Thyroid gland (tissue), 4 donors: ENCODE results near the gene HAUS3. TPM values are rescaled to one million over a fixed set of nuclear protein-coding genes. Genes with fewer than 3 reads are reported as not detected.

Experiments
- DNase-seq, 2 donors: peaks; one replicate each; pipeline ENCODE4 v3.0.0-alpha.2; 2019
- H3K27ac ChIP-seq, 3 donors: fragments of 200-600 bp; sonication (generic); 1 replicate in 2 of 3; 2 replicates in 1 of 3; pipeline ENCODE4 v1.5.1; 2016 to 2019; ENCODE audit warnings: mild to moderate bottlenecking in 1 of 3, moderate library complexity in 1 of 3
- H3K27me3 ChIP-seq: fragments of 200-600 bp; sonication (generic); one replicate; pipeline ENCODE4 v1.5.1; 2019
- H3K36me3 ChIP-seq, 2 donors: fragments of 200-600 bp; sonication (generic); one replicate each; pipeline ENCODE4 v1.5.1; 2016 to 2019
- H3K4me1 ChIP-seq, 2 donors: fragments of 200-600 bp; sonication (generic); one replicate each; pipeline ENCODE4 v1.5.1; 2017 to 2019
- H3K4me3 ChIP-seq, 3 donors: fragments of 200-600 bp; sonication (generic); replicated peaks in 1 of 3; 1 replicate in 2 of 3; 2 replicates in 1 of 3; pipeline ENCODE4 v1.5.1; 2016; ENCODE audit warnings: mild to moderate bottlenecking in 1 of 3
- H3K9me3 ChIP-seq: fragments of 200-600 bp; sonication (generic); one replicate; pipeline ENCODE4 v1.5.1; 2017
- CTCF ChIP-seq, 6 experiments: fragments of 200-600 bp in 3 of 6; fragments of 450-650 bp in 3 of 6; sonication (generic) in 3 of 6; IDR thresholded peaks; one replicate each; pipeline ENCODE4 v1.5.1; 2016 to 2019; ENCODE audit warnings: antibody characterized with exemption in 6 of 6, mild to moderate bottlenecking in 2 of 6, inconsistent platforms in 1 of 6, moderate library complexity in 1 of 6
- POLR2A ChIP-seq, 2 donors: fragments of 450-650 bp; IDR thresholded peaks; one replicate each; pipeline ENCODE4 v1.6.1; 2017; ENCODE audit warnings: antibody characterized with exemption in 2 of 2, mild to moderate bottlenecking in 2 of 2, moderate library complexity in 1 of 2
- WGBS, 2 donors: methylation state at CpG; one replicate each; pipeline ENCODE4 v1.1.5; 2017; 5-methylcytosine and 5-hydroxymethylcytosine counted together
- intact Hi-C: fragments of 100-400 bp; cut with DNase I; formaldehyde crosslinking; loops from one replicate; pipeline ENCODE4 v1.15.1; 2023
- total RNA-seq, 4 donors: library from RNA; depleted of rRNA; stranded (reverse); fragments of >200 nt; gene quantifications; one replicate each; pipeline ENCODE4 v1.2.3, GENCODE V29; 2016

HAUS3 gene
- total RNA-seq, 4 donors from 2014 or later = 13.0 to 30.0 (median 17.0) TPM

- Histone ChIP-seq H3K4me3 (no peak overlapping the region), H3K9me3 (no peaks in the 10 kb centered on the region), H3K36me3 (peaks cover 42 to 51% of the 10 kb centered on the region in 2 donors), H3K27me3 (no peaks in the 10 kb centered on the region), H3K4me1 (peaks cover 0 to 8% of the 10 kb centered on the region in 2 donors), H3K27ac (no peak overlapping the region)
- no peak for TF ChIP-seq CTCF (IDR thresholded peaks at IDR 0.05)
- TF ChIP-seq POLR2A (IDR thresholded peaks at IDR 0.05) = no peak
- DNase-seq = no peak
- WGBS, 2 donors = 71 to 77% methylated on average over 6 to 7 of the region's 10 CpGs
- intact Hi-C loops = no loop called here
Observed at GRCh38 chr4:2248821-2249261, 6.9 kb upstream of the HAUS3 start.

- H3K36me3 ChIP-seq = peaks cover 36 to 51% of the 10 kb centered on the region in 2 donors
- intact Hi-C loops = no loop called here
- no peak overlapping the region for H3K27ac ChIP-seq
- H3K4me1 ChIP-seq = peaks cover 0 to 8% of the 10 kb centered on the region in 2 donors
- H3K27me3 ChIP-seq = no peaks in the 10 kb centered on the region
- no peak overlapping the region for H3K4me3 ChIP-seq
- WGBS, 2 donors = 87 to 97% methylated on average over 15 to 20 of the region's 21 CpGs
- TF ChIP-seq POLR2A (IDR thresholded peaks at IDR 0.05) = no peak
- no peak for TF ChIP-seq CTCF (IDR thresholded peaks at IDR 0.05)
- DNase-seq = peak in 1 of 2 donors; percentile 1
- H3K9me3 ChIP-seq = no peaks in the 10 kb centered on the region
Observed at GRCh38 chr4:2248044-2248780, 6.3 kb upstream of the HAUS3 start.

GRCh38 chr4:2247128-2248043, 5.5 kb upstream of the HAUS3 start:
- WGBS, 2 donors = 88 to 90% methylated on average over 19 to 27 of the region's 42 CpGs
- Histone ChIP-seq H3K4me3 (no peak overlapping the region), H3K4me1 (peaks cover 0 to 10% of the 10 kb centered on the region in 2 donors), H3K9me3 (no peaks in the 10 kb centered on the region), H3K36me3 (peaks cover 31 to 43% of the 10 kb centered on the region in 2 donors), H3K27ac (no peak overlapping the region), H3K27me3 (no peaks in the 10 kb centered on the region)
- TF ChIP-seq CTCF (IDR thresholded peaks at IDR 0.05) (no peak), POLR2A (IDR thresholded peaks at IDR 0.05) (no peak)
- peak in 1 of 2 donors; percentile 3 for DNase-seq
- intact Hi-C loops = no loop called here

GRCh38 chr4:2246384-2247127, 4.6 kb upstream of the HAUS3 start:
- H3K9me3 ChIP-seq = no peaks in the 10 kb centered on the region
- TF ChIP-seq CTCF (IDR thresholded peaks at IDR 0.05) (no peak), POLR2A (IDR thresholded peaks at IDR 0.05) (no peak)
- DNase-seq = no peak
- intact Hi-C loops = no loop called here
- no peaks in the 10 kb centered on the region for H3K27me3 ChIP-seq
- no peak overlapping the region for H3K4me3 ChIP-seq
- peaks cover 0 to 13% of the 10 kb centered on the region in 2 donors for H3K4me1 ChIP-seq
- peaks cover 31 to 35% of the 10 kb centered on the region in 2 donors for H3K36me3 ChIP-seq
- WGBS, 2 donors = 90 to 94% methylated on average over 3 to 16 of the region's 19 CpGs
- H3K27ac ChIP-seq = no peak overlapping the region
